Parathyroid adenoma (tissue), 2 donors: Measurements from ENCODE around the gene LARGE1.

Source experiments
- H2AFZ ChIP-seq: fragments of 300-600 bp; sonication (generic); one replicate; pipeline ENCODE4 v1.7.0; 2017; ENCODE audit warnings: antibody characterized with exemption, mild to moderate bottlenecking
- H3K27ac ChIP-seq: fragments of 300-600 bp; sonication (generic); one replicate; pipeline ENCODE4 v1.7.0; 2017
- H3K27me3 ChIP-seq: fragments of 300-600 bp; sonication (generic); one replicate; pipeline ENCODE4 v1.7.0; 2017; ENCODE audit warnings: low read length; ENCODE audit not compliant: control insufficient read depth, insufficient read depth
- H3K36me3 ChIP-seq: fragments of 300-600 bp; sonication (generic); one replicate; pipeline ENCODE4 v1.7.0; 2017; ENCODE audit warnings: low read length; ENCODE audit not compliant: control insufficient read depth, insufficient read depth
- H3K4me1 ChIP-seq: fragments of 300-600 bp; sonication (generic); one replicate; pipeline ENCODE4 v1.7.0; 2017; ENCODE audit warnings: control low read depth
- H3K4me2 ChIP-seq: fragments of 300-600 bp; sonication (generic); one replicate; pipeline ENCODE4 v1.7.0; 2017; ENCODE audit warnings: low read length
- H3K4me3 ChIP-seq: fragments of 300-600 bp; sonication (generic); one replicate; pipeline ENCODE4 v1.7.0; 2017; ENCODE audit warnings: low read depth, low read length
- H3K79me2 ChIP-seq: fragments of 300-600 bp; sonication (generic); one replicate; pipeline ENCODE4 v1.7.0; 2017; ENCODE audit warnings: control low read depth
- H3K9ac ChIP-seq: fragments of 300-600 bp; sonication (generic); one replicate; pipeline ENCODE4 v1.7.0; 2017; ENCODE audit warnings: mild to moderate bottlenecking
- H3K9me3 ChIP-seq: fragments of 300-600 bp; sonication (generic); one replicate; pipeline ENCODE4 v1.7.0; 2017; ENCODE audit warnings: low read length; ENCODE audit not compliant: control insufficient read depth
- TF ChIP-seq, protein P1 (sequence below): fragments of 300-600 bp; sonication (generic); IDR thresholded peaks from one replicate; pipeline ENCODE4 v1.7.0; 2017; ENCODE audit warnings: antibody characterized with exemption, mild to moderate bottlenecking
- donor health status: primary hyperparathyroidism.

The LARGE1 gene

GRCh38 chr22:33895444-33895843 lies 24.8 kb downstream of the LARGE1 start:
- no peaks in the 10 kb centered on the region for H3K36me3 ChIP-seq
- H3K4me2 ChIP-seq = no peak overlapping the region
- no peak overlapping the region for H2AFZ ChIP-seq
- no peaks in the 10 kb centered on the region for H3K27me3 ChIP-seq
- H3K4me3 ChIP-seq = no peak overlapping the region
- no peaks in the 10 kb centered on the region for H3K79me2 ChIP-seq
- H3K4me1 ChIP-seq = no peaks in the 10 kb centered on the region
- no peak overlapping the region for H3K27ac ChIP-seq
- H3K9me3 ChIP-seq = no peaks in the 10 kb centered on the region
- H3K9ac ChIP-seq = no peak overlapping the region
- TF ChIP-seq, protein P1, sequence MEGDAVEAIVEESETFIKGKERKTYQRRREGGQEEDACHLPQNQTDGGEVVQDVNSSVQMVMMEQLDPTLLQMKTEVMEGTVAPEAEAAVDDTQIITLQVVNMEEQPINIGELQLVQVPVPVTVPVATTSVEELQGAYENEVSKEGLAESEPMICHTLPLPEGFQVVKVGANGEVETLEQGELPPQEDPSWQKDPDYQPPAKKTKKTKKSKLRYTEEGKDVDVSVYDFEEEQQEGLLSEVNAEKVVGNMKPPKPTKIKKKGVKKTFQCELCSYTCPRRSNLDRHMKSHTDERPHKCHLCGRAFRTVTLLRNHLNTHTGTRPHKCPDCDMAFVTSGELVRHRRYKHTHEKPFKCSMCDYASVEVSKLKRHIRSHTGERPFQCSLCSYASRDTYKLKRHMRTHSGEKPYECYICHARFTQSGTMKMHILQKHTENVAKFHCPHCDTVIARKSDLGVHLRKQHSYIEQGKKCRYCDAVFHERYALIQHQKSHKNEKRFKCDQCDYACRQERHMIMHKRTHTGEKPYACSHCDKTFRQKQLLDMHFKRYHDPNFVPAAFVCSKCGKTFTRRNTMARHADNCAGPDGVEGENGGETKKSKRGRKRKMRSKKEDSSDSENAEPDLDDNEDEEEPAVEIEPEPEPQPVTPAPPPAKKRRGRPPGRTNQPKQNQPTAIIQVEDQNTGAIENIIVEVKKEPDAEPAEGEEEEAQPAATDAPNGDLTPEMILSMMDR = no peak

DNA sequence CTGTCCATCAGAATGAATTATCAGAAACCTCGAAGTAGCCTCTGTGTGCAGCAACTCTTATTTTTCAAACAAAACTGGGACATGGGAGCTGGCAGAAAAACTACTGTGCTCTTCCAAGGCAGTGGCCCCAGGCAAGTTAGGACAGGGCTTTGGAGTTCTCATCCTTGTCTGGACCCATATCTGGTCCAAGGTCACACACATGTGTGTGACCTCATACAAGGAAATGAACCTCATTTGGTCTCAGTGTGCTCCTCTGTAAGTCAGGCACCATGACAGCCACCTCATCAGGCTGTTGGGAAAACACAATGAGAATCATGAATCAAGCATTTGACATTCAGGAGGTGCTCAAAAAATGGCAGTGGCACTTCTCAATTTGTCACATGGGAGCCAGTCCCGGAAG lies 25.8 kb downstream of the LARGE1 start:
- Histone ChIP-seq H2AFZ (no peak overlapping the region), H3K4me1 (no peaks in the 10 kb centered on the region)

DNA sequence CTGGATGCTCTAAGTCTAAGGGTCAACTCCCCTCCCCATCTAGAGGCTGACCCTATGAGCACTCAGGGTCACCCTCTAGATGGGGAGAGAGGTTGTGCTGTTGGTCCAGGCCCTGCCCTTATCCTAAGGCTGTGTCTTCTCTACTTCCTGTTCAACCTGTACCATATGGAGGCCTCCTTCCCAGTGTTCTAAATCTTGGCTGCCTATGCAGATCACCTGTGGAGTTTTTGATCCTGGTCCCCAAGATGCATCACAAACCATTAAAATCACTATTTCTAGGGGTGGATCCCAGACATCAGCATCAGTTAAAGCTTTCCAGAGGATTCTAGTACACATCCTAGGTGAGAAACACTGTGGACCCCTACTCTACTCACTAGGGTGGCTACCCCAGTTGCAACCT lies 26.2 kb downstream of the LARGE1 start:
- Histone ChIP-seq H2AFZ (no peak overlapping the region), H3K36me3 (no peaks in the 10 kb centered on the region), H3K27me3 (no peaks in the 10 kb centered on the region), H3K4me2 (no peak overlapping the region), H3K4me1 (no peaks in the 10 kb centered on the region), H3K79me2 (no peaks in the 10 kb centered on the region), H3K9ac (no peak overlapping the region), H3K4me3 (no peak overlapping the region), H3K27ac (no peak overlapping the region), H3K9me3 (no peaks in the 10 kb centered on the region)
- TF ChIP-seq, protein P1 = no peak

More for the DNA sequence above, 25.8 kb downstream of the LARGE1 start:
- Histone ChIP-seq H3K27me3 (no peaks in the 10 kb centered on the region), H3K4me3 (no peak overlapping the region), H3K9me3 (no peaks in the 10 kb centered on the region), H3K36me3 (no peaks in the 10 kb centered on the region), H3K9ac (no peak overlapping the region), H3K79me2 (no peaks in the 10 kb centered on the region), H3K27ac (no peak overlapping the region), H3K4me2 (no peak overlapping the region)
- TF ChIP-seq, protein P1 = no peak

GRCh38 chr22:33893512-33893911 lies 26.8 kb downstream of the LARGE1 start:
- Histone ChIP-seq H3K36me3 (no peaks in the 10 kb centered on the region), H3K79me2 (no peaks in the 10 kb centered on the region), H3K4me2 (no peak overlapping the region), H3K9ac (no peak overlapping the region), H3K27ac (no peak overlapping the region), H3K27me3 (no peaks in the 10 kb centered on the region), H3K4me1 (no peaks in the 10 kb centered on the region), H3K4me3 (no peak overlapping the region), H3K9me3 (no peaks in the 10 kb centered on the region), H2AFZ (no peak overlapping the region)
- TF ChIP-seq, protein P1 = no peak

- Histone ChIP-seq H3K9me3 (no peaks in the 10 kb centered on the region), H3K4me3 (no peak overlapping the region), H3K4me1 (no peaks in the 10 kb centered on the region), H3K4me2 (no peak overlapping the region), H3K27ac (no peak overlapping the region), H3K9ac (no peak overlapping the region), H3K27me3 (no peaks in the 10 kb centered on the region), H3K79me2 (peaks cover 2% of the 10 kb centered on the region), H2AFZ (no peak overlapping the region), H3K36me3 (no peaks in the 10 kb centered on the region)
- TF ChIP-seq, protein P1 = no peak
These were observed 28.3 kb downstream of the LARGE1 start for GRCh38 chr22:33891992-33892391.
